NT2/D1 (cell line): ENCODE measurements around the gene LPP.

Experiments
- SUZ12 ChIP-seq: IDR thresholded peaks from 2 replicates; pipeline ENCODE4 v1.6.1; 2011; ENCODE audit not compliant: insufficient read length, insufficient read depth; ENCODE audit errors: extremely low read depth
- ZNF274 ChIP-seq: IDR thresholded peaks from 2 replicates; pipeline ENCODE4 v1.6.1; 2011; ENCODE audit warnings: mild to moderate bottlenecking, low read depth, low read length

GRCh38 chr3:188383748-188384147, 229.8 kb downstream of the LPP start:
- TF ChIP-seq ZNF274 (no peak), SUZ12 (no peak)
